ENCODE measurements around the gene SMOC2. TPM values are rescaled to one million over a fixed set of nuclear protein-coding genes. Genes with fewer than 3 reads are reported as not detected.

The SMOC2 gene
- total and polyA plus RNA-seq, 2 of the 13 experiments (the other 11 are each of a cell fraction or from before 2014, with no cell fraction given), result not detected

GRCh38 chr6:168627506-168628175 is 186.7 kb downstream of the SMOC2 start:
- DNase-seq (ENCODE audit: low spot score), result no peak
- intact Hi-C loops (cut with micrococcal nuclease; ENCODE audit: unreplicated experiment) (no loop called here), in situ Hi-C loops (cut with HindIII; ENCODE audit: extremely low pct_ligation_motif_present, low pct_unique_long_range_greater_than_20kb) (no loop called here)
- 32% methylated on average over 8 of the region's 8 CpGs for WGBS (ENCODE audit: low lambda C conversion rate)
- ATAC-seq, result no peak
- CTCF ChIA-PET (ENCODE audit: low intra/inter-chr PET ratio, low total read pairs), result no interaction called here
- no peaks in the 10 kb centered on the region for H4K20me1 ChIP-seq (ENCODE audit: insufficient read depth, low read length)
- no peaks in the 10 kb centered on the region for H3K79me2 ChIP-seq (ENCODE audit: insufficient read depth, low read length)
- H2AFZ ChIP-seq (ENCODE audit: low read length), result no peak overlapping the region
- H3K9me3 ChIP-seq (ENCODE audit: low read length), result no peaks in the 10 kb centered on the region
- POLR2A ChIA-PET, result no interaction called here
- TF ChIP-seq KDM5A (IDR thresholded peaks at IDR 0.05; ENCODE audit: borderline replicate concordance, low read length) (no peak), ZC3H4 (CRISPR knock-in tag; IDR thresholded peaks at IDR 0.05; ENCODE audit: borderline replicate concordance) (no peak), TAF15 (IDR thresholded peaks at IDR 0.05; ENCODE audit: low read depth, low read length, poor library complexity, severe bottlenecking) (no peak)
- BruUV-seq (replicated peaks), result no TSS peak
- no peak overlapping the region for H3K4me2 ChIP-seq (ENCODE audit: low read depth, low read length)
- peaks cover 2 to 44% of the 10 kb centered on the region in 2 experiments for H3K27me3 ChIP-seq (ENCODE audit: control insufficient read depth in 1 of 2, insufficient read depth in 2 of 2, low read length in 2 of 2)
- H3K9ac ChIP-seq (ENCODE audit: insufficient read depth, low read depth, low read length), result no peak overlapping the region
- H3K27ac ChIP-seq (ENCODE audit: extremely low read length, insufficient read depth, low read length), result no peak overlapping the region
- no peaks in the 10 kb centered on the region for H3K4me1 ChIP-seq (ENCODE audit: insufficient read depth, low read length)
- FAIRE-seq, result no peak
- H3K36me3 ChIP-seq (replicated peaks in 1 of 2; ENCODE audit: control insufficient read depth in 1 of 2, insufficient read depth in 2 of 2, low read length in 2 of 2), result no peaks in the 10 kb centered on the region
- H3K4me3 ChIP-seq (replicated peaks in 1 of 3; ENCODE audit: insufficient read depth in 1 of 3, low read depth in 2 of 3, low read length in 3 of 3), result no peak overlapping the region

DNA sequence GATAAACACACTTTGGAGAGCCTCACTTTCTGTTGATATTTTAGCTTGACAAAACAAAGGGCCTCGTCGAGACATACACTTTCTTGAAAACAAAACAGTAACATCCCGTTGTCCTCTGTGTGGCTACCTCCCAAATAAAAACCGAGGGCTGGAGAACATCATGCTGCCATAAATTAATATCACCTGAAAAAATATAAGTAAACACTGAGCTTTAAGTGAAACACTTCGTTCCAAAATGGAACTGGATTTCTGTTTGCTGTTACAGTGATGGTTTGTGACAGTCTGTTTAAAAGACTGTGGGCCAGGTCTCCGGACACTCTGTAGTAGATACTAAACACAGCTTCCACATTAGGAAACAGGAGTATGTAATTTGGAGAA is 187.2 kb downstream of the SMOC2 start:
- WGBS (ENCODE audit: low lambda C conversion rate), result 20% methylated on average over 6 of the region's 6 CpGs
- POLR2A ChIA-PET, result no interaction called here
- no TSS peak for BruUV-seq (replicated peaks)
- no peak for TF ChIP-seq SKIL (CRISPR knock-in tag; IDR thresholded peaks at IDR 0.05; ENCODE audit: borderline replicate concordance)
- no peak for TF ChIP-seq ZNF232 (CRISPR knock-in tag; IDR thresholded peaks at IDR 0.05; ENCODE audit: borderline replicate concordance)
- TF ChIP-seq, protein P1, sequence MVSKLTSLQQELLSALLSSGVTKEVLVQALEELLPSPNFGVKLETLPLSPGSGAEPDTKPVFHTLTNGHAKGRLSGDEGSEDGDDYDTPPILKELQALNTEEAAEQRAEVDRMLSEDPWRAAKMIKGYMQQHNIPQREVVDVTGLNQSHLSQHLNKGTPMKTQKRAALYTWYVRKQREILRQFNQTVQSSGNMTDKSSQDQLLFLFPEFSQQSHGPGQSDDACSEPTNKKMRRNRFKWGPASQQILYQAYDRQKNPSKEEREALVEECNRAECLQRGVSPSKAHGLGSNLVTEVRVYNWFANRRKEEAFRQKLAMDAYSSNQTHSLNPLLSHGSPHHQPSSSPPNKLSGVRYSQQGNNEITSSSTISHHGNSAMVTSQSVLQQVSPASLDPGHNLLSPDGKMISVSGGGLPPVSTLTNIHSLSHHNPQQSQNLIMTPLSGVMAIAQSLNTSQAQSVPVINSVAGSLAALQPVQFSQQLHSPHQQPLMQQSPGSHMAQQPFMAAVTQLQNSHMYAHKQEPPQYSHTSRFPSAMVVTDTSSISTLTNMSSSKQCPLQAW (CRISPR knock-in tag; IDR thresholded peaks at IDR 0.05), result no peak
- TF ChIP-seq HNRNPL (IDR thresholded peaks at IDR 0.05; ENCODE audit: low read depth, low read length), result no peak
- TF ChIP-seq HOXA9 (CRISPR knock-in tag; IDR thresholded peaks at IDR 0.05; ENCODE audit: borderline replicate concordance), result no peak
- TF ChIP-seq AHR (CRISPR knock-in tag; IDR thresholded peaks at IDR 0.05), result no peak
- no peak for TF ChIP-seq ZNF570 (CRISPR knock-in tag; IDR thresholded peaks at IDR 0.05; ENCODE audit: borderline replicate concordance)
- TF ChIP-seq HNRNPH1 (optimal IDR thresholded peaks at IDR 0.05; ENCODE audit: low read depth, low read length), result no peak
- no peak for TF ChIP-seq DNMT1 (CRISPR knock-in tag; IDR thresholded peaks at IDR 0.05)
- TF ChIP-seq NCOA5 (CRISPR knock-in tag; IDR thresholded peaks at IDR 0.05), result no peak
- no peak for TF ChIP-seq SAFB2 (CRISPR knock-in tag; IDR thresholded peaks at IDR 0.05; ENCODE audit: borderline replicate concordance, low read depth)
- no peak for TF ChIP-seq IKZF1 (IDR thresholded peaks at IDR 0.05)
- no peak for TF ChIP-seq GABPB1 (CRISPR knock-in tag; IDR thresholded peaks at IDR 0.05)

More for the DNA sequence above, 187.2 kb downstream of the SMOC2 start:
- Histone ChIP-seq H3K27me3 (ENCODE audit: control insufficient read depth in 1 of 2, insufficient read depth in 2 of 2, low read length in 2 of 2) (peaks cover 2 to 46% of the 10 kb centered on the region in 2 experiments), H2AFZ (ENCODE audit: low read length) (no peak overlapping the region), H3K9me3 (ENCODE audit: low read length) (no peaks in the 10 kb centered on the region), H3K4me1 (ENCODE audit: insufficient read depth, low read length) (no peaks in the 10 kb centered on the region), H3K27ac (ENCODE audit: extremely low read length, insufficient read depth, low read length) (no peak overlapping the region), H3K4me3 (replicated peaks in 1 of 3; ENCODE audit: insufficient read depth in 1 of 3, low read depth in 2 of 3, low read length in 3 of 3) (no peak overlapping the region), H3K4me2 (ENCODE audit: low read depth, low read length) (no peak overlapping the region), H3K79me2 (ENCODE audit: insufficient read depth, low read length) (no peaks in the 10 kb centered on the region), H4K20me1 (ENCODE audit: insufficient read depth, low read length) (no peaks in the 10 kb centered on the region), H3K36me3 (replicated peaks in 1 of 2; ENCODE audit: control insufficient read depth in 1 of 2, insufficient read depth in 2 of 2, low read length in 2 of 2) (no peaks in the 10 kb centered on the region), H3K9ac (ENCODE audit: insufficient read depth, low read depth, low read length) (no peak overlapping the region)
- DNase-seq (ENCODE audit: low spot score) (no peak), FAIRE-seq (no peak), ATAC-seq (no peak)
- intact Hi-C loops (cut with micrococcal nuclease; ENCODE audit: unreplicated experiment) (no loop called here), in situ Hi-C loops (cut with HindIII; ENCODE audit: extremely low pct_ligation_motif_present, low pct_unique_long_range_greater_than_20kb) (no loop called here)
- CTCF ChIA-PET (ENCODE audit: low intra/inter-chr PET ratio, low total read pairs), result no interaction called here

Data from HepG2 (cell line).